Pancreas (tissue), 10 donors: ENCODE results near the gene CHST11. TPM values are rescaled to one million over a fixed set of nuclear protein-coding genes. Genes with fewer than 3 reads are reported as not detected.

Source experiments
- ATAC-seq, 4 donors: fragments of 200-7000 bp; cut with Tn5 transposase; one replicate each; pipeline versions ENCODE4 v1.8.0 to v1.9.1; 2020; ENCODE audit warnings: mild to moderate bottlenecking in 4 of 4, moderate library complexity in 4 of 4
- DNase-seq, 6 donors: peaks; one replicate each; pipeline ENCODE4 v3.0.0-alpha.2; 2020
- FAIRE-seq: peaks from 2 replicates; lab custom pipeline; 2012; peaks lifted over from hg19 to GRCh38; lab: Jason Lieb, UNC
- H3K27ac ChIP-seq, 4 donors: fragments of 200-600 bp; sonication (generic); 1 replicate in 3 of 4; 2 replicates in 1 of 4; pipeline versions ENCODE4 v1.5.0 to v1.8.0; 2020
- H3K27me3 ChIP-seq, 4 donors: fragments of 200-600 bp; one replicate each; pipeline ENCODE4 v1.8.0; 2021
- H3K36me3 ChIP-seq, 3 donors: fragments of 200-600 bp; sonication (generic) in 1 of 3; one replicate each; pipeline versions ENCODE4 v1.5.0 to v1.8.0; 2020 to 2021
- H3K4me1 ChIP-seq, 3 donors: fragments of 200-600 bp; one replicate each; pipeline ENCODE4 v1.8.0; 2021
- H3K4me3 ChIP-seq, 4 donors: fragments of 200-600 bp; sonication (generic) in 2 of 4; one replicate each; pipeline versions ENCODE4 v1.5.0 to v1.8.0; 2020 to 2021
- H3K9me3 ChIP-seq, 4 donors: fragments of 200-600 bp; one replicate each; pipeline ENCODE4 v1.8.0; 2021
- CTCF ChIP-seq, 4 donors: fragments of 200-600 bp; sonication (generic) in 3 of 4; IDR thresholded peaks; one replicate each; pipeline versions ENCODE4 v1.5.0 to v1.8.0; 2021; ENCODE audit warnings: antibody characterized with exemption in 4 of 4
- WGBS, 2 donors: extraction: QIAGEN DNeasy Blood & Tissue Kit; methylation state at CpG; one replicate each; pipeline ENCODE4 v1.1.7; 2013; 5-methylcytosine and 5-hydroxymethylcytosine counted together
- intact Hi-C, 3 donors: fragments of 100-400 bp; cut with DNase I; formaldehyde crosslinking; loops; one replicate each; pipeline versions ENCODE4 v1.11.1 to v1.14.2; 2022
- polyA plus RNA-seq, 2 donors: library from polyadenylated mRNA; stranded (reverse); fragments of 200-250 nt; gene quantifications; one replicate each; pipeline ENCODE4 v1.2.3, GENCODE V29; 2013
- total RNA-seq, 6 donors: library from RNA; stranded (reverse); fragmentation: NEBNext Ultra II Directional in 4 of 6; extraction: Animal tissue kit (Norgen Biotek cat#: 25700) in 4 of 6; gene quantifications; one replicate each; pipeline versions ENCODE4 v1.2.1 to v1.2.4, GENCODE V29; 2021 to 2023
- donor health status: healthy with polysubstance abuse.
- donor health status: DM: no; HTN: no; CAD: no; lungs with moderate emphysema.
- donor health status: DM: no; HTN: no; CAD: no.
- donor health status: control.
- donor health status: control.
- donor health status: Bipolar disorder and iron deficiency.
- donor health status: DM: yes; HTN: yes; CAD: no.
- donor health status: DM: no; HTN: no; CAD: no.
- donor health status: DM: no; HTN: no; CAD: no.
- donor health status: DM: yes; HTN: yes; CAD: no.

Gene CHST11
- total and polyA plus RNA-seq, 8 donors = 1.1 to 14.8 (median 7.8) TPM

- no peak overlapping the region for H3K27ac ChIP-seq
- intact Hi-C loops = no loop called here
- DNase-seq = no peak
- H3K9me3 ChIP-seq = no peaks in the 10 kb centered on the region
- no peak for TF ChIP-seq CTCF (IDR thresholded peaks at IDR 0.05)
- H3K4me1 ChIP-seq = no peaks in the 10 kb centered on the region
- H3K27me3 ChIP-seq = no peaks in the 10 kb centered on the region
- no peak for ATAC-seq
- 93 to 97% methylated on average over 3 of the region's 3 CpGs for WGBS, 2 donors
- H3K4me3 ChIP-seq = no peak overlapping the region
- no peaks in the 10 kb centered on the region for H3K36me3 ChIP-seq
- FAIRE-seq = no peak
These were observed 178.1 kb downstream of the CHST11 start for GRCh38 chr12:104634852-104635251.

GRCh38 chr12:104635607-104636343 is 179.0 kb downstream of the CHST11 start:
- intact Hi-C loops = no loop called here
- no peak for TF ChIP-seq CTCF (IDR thresholded peaks at IDR 0.05)
- Histone ChIP-seq H3K27ac (no peak overlapping the region), H3K4me1 (no peaks in the 10 kb centered on the region), H3K27me3 (no peaks in the 10 kb centered on the region), H3K9me3 (no peaks in the 10 kb centered on the region), H3K36me3 (no peaks in the 10 kb centered on the region), H3K4me3 (no peak overlapping the region)
- 96 to 99% methylated on average over 6 of the region's 6 CpGs for WGBS, 2 donors
- FAIRE-seq (no peak), DNase-seq (no peak), ATAC-seq (no peak)

- no peak for FAIRE-seq
- no peak for ATAC-seq
- intact Hi-C loops = no loop called here
- Histone ChIP-seq H3K27me3 (no peaks in the 10 kb centered on the region), H3K4me3 (no peak overlapping the region), H3K9me3 (no peaks in the 10 kb centered on the region), H3K4me1 (no peaks in the 10 kb centered on the region), H3K36me3 (no peaks in the 10 kb centered on the region), H3K27ac (no peak overlapping the region)
- WGBS, 2 donors = 70 to 87% methylated on average over 2 of the region's 2 CpGs
- DNase-seq = no peak
- TF ChIP-seq CTCF (IDR thresholded peaks at IDR 0.05) = no peak
These were observed 179.7 kb downstream of the CHST11 start for GRCh38 chr12:104636496-104636895.

DNA sequence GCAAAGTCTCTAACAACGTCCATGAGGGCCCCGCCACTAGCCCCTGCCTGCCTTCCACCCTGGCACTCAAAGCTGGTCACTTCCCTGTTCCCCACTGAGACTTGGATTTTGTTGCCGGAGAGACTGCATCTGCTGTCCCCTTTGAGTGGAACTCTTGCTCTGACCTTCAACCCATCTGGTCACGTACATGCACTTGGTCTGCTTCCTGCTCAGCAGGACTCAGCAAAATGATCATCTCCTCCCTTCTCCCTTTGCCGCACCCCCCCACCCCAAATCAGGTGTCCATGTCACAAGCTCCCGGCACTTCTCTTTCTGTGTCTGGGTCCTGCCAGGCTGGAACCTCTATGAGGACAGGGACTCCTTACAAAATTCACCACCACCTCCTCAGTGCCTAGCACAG is 180.9 kb downstream of the CHST11 start:
- WGBS, 2 donors = 69 to 72% methylated on average over 6 of the region's 6 CpGs
- Histone ChIP-seq H3K36me3 (no peaks in the 10 kb centered on the region), H3K27me3 (no peaks in the 10 kb centered on the region), H3K27ac (no peak overlapping the region), H3K4me3 (no peak overlapping the region), H3K9me3 (no peaks in the 10 kb centered on the region), H3K4me1 (no peaks in the 10 kb centered on the region)
- DNase-seq (peak in 1 of 6 donors; percentile 22), FAIRE-seq (no peak), ATAC-seq (peak in 2 of 4 donors; percentile 42 to 64)
- TF ChIP-seq CTCF (IDR thresholded peaks at IDR 0.05) = no peak
- intact Hi-C loops = no loop called here

- WGBS, 2 donors = 94 to 95% methylated on average over 4 of the region's 4 CpGs
- FAIRE-seq = no peak
- no peak for ATAC-seq
- DNase-seq = no peak
- TF ChIP-seq CTCF (IDR thresholded peaks at IDR 0.05) = no peak
- H3K27ac ChIP-seq = no peak overlapping the region
- intact Hi-C loops = no loop called here
- no peaks in the 10 kb centered on the region for H3K27me3 ChIP-seq
- no peak overlapping the region for H3K4me3 ChIP-seq
- H3K4me1 ChIP-seq = no peaks in the 10 kb centered on the region
- H3K9me3 ChIP-seq = no peaks in the 10 kb centered on the region
- no peaks in the 10 kb centered on the region for H3K36me3 ChIP-seq
These were observed 181.6 kb downstream of the CHST11 start for GRCh38 chr12:104638218-104638850.
